ENCODE data around the gene ARHGEF2. TPM values are rescaled to one million over a fixed set of nuclear protein-coding genes. Genes with fewer than 3 reads are reported as not detected.

The ARHGEF2 gene
- total RNA-seq, 3 donors from 2014 or later = 79.7 to 132 (median 90.5) TPM

GRCh38 chr1:155897746-155898145 lies 80.6 kb downstream of the ARHGEF2 start:
- Histone ChIP-seq H3K36me3 (ENCODE audit: low read depth) (peaks cover 21% of the 10 kb centered on the region), H3K9me3 (no peaks in the 10 kb centered on the region), H3K4me1 (ENCODE audit: low read depth) (peaks cover 8% of the 10 kb centered on the region), H3K4me3 (no peak overlapping the region)
- intact Hi-C loops (cut with DNase I, micrococcal nuclease) = no loop called here
- TF ChIP-seq, protein P1, sequence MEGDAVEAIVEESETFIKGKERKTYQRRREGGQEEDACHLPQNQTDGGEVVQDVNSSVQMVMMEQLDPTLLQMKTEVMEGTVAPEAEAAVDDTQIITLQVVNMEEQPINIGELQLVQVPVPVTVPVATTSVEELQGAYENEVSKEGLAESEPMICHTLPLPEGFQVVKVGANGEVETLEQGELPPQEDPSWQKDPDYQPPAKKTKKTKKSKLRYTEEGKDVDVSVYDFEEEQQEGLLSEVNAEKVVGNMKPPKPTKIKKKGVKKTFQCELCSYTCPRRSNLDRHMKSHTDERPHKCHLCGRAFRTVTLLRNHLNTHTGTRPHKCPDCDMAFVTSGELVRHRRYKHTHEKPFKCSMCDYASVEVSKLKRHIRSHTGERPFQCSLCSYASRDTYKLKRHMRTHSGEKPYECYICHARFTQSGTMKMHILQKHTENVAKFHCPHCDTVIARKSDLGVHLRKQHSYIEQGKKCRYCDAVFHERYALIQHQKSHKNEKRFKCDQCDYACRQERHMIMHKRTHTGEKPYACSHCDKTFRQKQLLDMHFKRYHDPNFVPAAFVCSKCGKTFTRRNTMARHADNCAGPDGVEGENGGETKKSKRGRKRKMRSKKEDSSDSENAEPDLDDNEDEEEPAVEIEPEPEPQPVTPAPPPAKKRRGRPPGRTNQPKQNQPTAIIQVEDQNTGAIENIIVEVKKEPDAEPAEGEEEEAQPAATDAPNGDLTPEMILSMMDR (IDR thresholded peaks at IDR 0.05) = no peak
- DNase-seq (no peak), ATAC-seq (no peak)

Small RNA genes lying within 50 kb of the gene (microRNA-seq; reads per million reads assigned to microRNA genes)
- gene MIR6738 = not detected

Other genes with a start within 250 kb of the ARHGEF2 start
- gene GON4L, start 121.3 kb downstream of the ARHGEF2 start, total RNA-seq = 10 to 100 TPM; 38.7 to 63.0 (median 54.3) TPM
- 10 to 100 TPM in 1 of 3 donors, 1 to 10 TPM in 2; 1.6 to 18.4 (median 3.2) TPM for gene SYT11, start 119.0 kb downstream of the ARHGEF2 start, total RNA-seq
- 10 to 100 TPM; 21.8 to 29.7 (median 23.5) TPM for gene RIT1, start 67.2 kb downstream of the ARHGEF2 start, total RNA-seq
- gene KHDC4, start 44.1 kb downstream of the ARHGEF2 start, total RNA-seq = 10 to 100 TPM; 52.9 to 59.5 (median 58.6) TPM
- 1 to 10 TPM; 1.2 to 4.2 (median 3.3) TPM for gene RXFP4, start 36.9 kb downstream of the ARHGEF2 start, total RNA-seq
- gene SSR2, start 42.4 kb upstream of the ARHGEF2 start, total RNA-seq = 100 to 1,000 TPM; 144 to 203 (median 164) TPM
- 10 to 100 TPM; 23.7 to 36.9 (median 23.9) TPM for gene UBQLN4, start 75.3 kb upstream of the ARHGEF2 start, total RNA-seq
- 10 to 100 TPM; 49.8 to 73.4 (median 60.7) TPM for gene LAMTOR2, start 76.2 kb upstream of the ARHGEF2 start, total RNA-seq
- gene RAB25, start 82.6 kb upstream of the ARHGEF2 start, total RNA-seq = 100 to 1,000 TPM in 2 of 3 donors, 10 to 100 TPM in 1; 85.1 to 242 (median 158) TPM
- gene MEX3A, start 103.9 kb upstream of the ARHGEF2 start, total RNA-seq = 1 to 10 TPM in 1 of 3 donors, under 1 TPM in 2; 0.32 to 2.5 (median 0.66) TPM
- 100 to 1,000 TPM; 263 to 334 (median 308) TPM for gene LMNA, start 136.2 kb upstream of the ARHGEF2 start, total RNA-seq
- gene SEMA4A, start 175.0 kb upstream of the ARHGEF2 start, total RNA-seq = 1 to 10 TPM; 2.1 to 7.6 (median 5.5) TPM
- 10 to 100 TPM; 19.8 to 31.1 (median 24.8) TPM for gene SLC25A44, start 215.6 kb upstream of the ARHGEF2 start, total RNA-seq
- 10 to 100 TPM; 38.1 to 46.8 (median 43.6) TPM for gene PMF1, start 234.5 kb upstream of the ARHGEF2 start, total RNA-seq